PC-3 (cell line): ENCODE results near the gene ALOX12B. TPM values are rescaled to one million over a fixed set of nuclear protein-coding genes. Genes with fewer than 3 reads are reported as not detected.

Source experiments
- ATAC-seq: fragments of 200-7000 bp; cut with Tn5 transposase; 2 replicates; pipeline ENCODE4 v1.9.1; 2020; ENCODE audit warnings: mild to moderate bottlenecking, moderate library complexity
- BruUV-seq: library from RNA; stranded (reverse); fragments of 400-500 nt; replicated peaks from 2 replicates; lab custom pipeline; 2021; lab: Mats Ljungman, UMichigan
- CTCF ChIA-PET: fragments of 300-600 bp; sonication (Branson Sonifier 250); formaldehyde crosslinking; loops from one replicate; lab custom pipeline; 2022; ENCODE audit warnings: antibody characterized with exemption; lab: Charles Lee
- POLR2A ChIA-PET: fragments of 300-600 bp; sonication (Branson Sonifier 250); formaldehyde crosslinking; loops from one replicate; lab custom pipeline; 2022; ENCODE audit warnings: antibody characterized with exemption; ENCODE audit not compliant: unreplicated experiment; lab: Charles Lee
- DNase-seq: peaks from one replicate; pipeline ENCODE4 v3.0.0-alpha.2; 2015
- H2AFZ ChIP-seq: fragments of 300-600 bp; sonication (generic); 2 replicates; pipeline ENCODE4 v1.6.0; 2016; ENCODE audit warnings: antibody characterized with exemption, low read length
- H3F3A ChIP-seq: fragments of 300-600 bp; sonication (generic); one replicate; pipeline ENCODE4 v1.6.0; 2017; ENCODE audit warnings: antibody characterized with exemption, low read length, control low read depth, mild to moderate bottlenecking; ENCODE audit not compliant: unreplicated experiment
- H3K27ac ChIP-seq: fragments of 300-600 bp; sonication (generic); 2 replicates; pipeline ENCODE4 v1.5.1; 2016; ENCODE audit warnings: mild to moderate bottlenecking, low read length
- H3K27me3 ChIP-seq: fragments of 300-600 bp; sonication (generic); 2 replicates; pipeline ENCODE4 v1.6.1; 2016; ENCODE audit warnings: low read length, mixed read lengths
- H3K36me3 ChIP-seq: fragments of 300-600 bp; sonication (generic); 2 replicates; pipeline ENCODE4 v1.6.1; 2016; ENCODE audit warnings: low read depth, mixed run types, low read length, mixed read lengths
- H3K4me1 ChIP-seq: fragments of 300-600 bp; sonication (generic); 2 replicates; pipeline ENCODE4 v1.5.1; 2016; ENCODE audit warnings: low read length; ENCODE audit not compliant: insufficient read depth
- H3K4me2 ChIP-seq: fragments of 300-600 bp; sonication (generic); 2 replicates; pipeline ENCODE4 v1.6.0; 2016; ENCODE audit warnings: low read length
- H3K4me3 ChIP-seq: fragments of 300-600 bp; sonication (generic); 2 replicates; pipeline ENCODE4 v1.5.1; 2016; ENCODE audit warnings: mild to moderate bottlenecking, low read length, mixed read lengths
- H3K79me2 ChIP-seq: fragments of 300-600 bp; sonication (generic); 2 replicates; pipeline ENCODE4 v1.6.1; 2017; ENCODE audit warnings: low read length, mixed read lengths
- H3K9ac ChIP-seq: fragments of 300-600 bp; sonication (generic); 2 replicates; pipeline ENCODE4 v1.6.0; 2016; ENCODE audit warnings: mild to moderate bottlenecking, low read length
- H3K9me2 ChIP-seq: fragments of 300-600 bp; sonication (generic); replicated peaks from 2 replicates; pipeline ENCODE4 v1.6.1; 2016; ENCODE audit warnings: mixed run types, low read length, mixed read lengths
- H3K9me3 ChIP-seq: fragments of 300-600 bp; sonication (generic); 2 replicates; pipeline ENCODE4 v1.6.1; 2016; ENCODE audit warnings: low read length, mixed read lengths
- H4K20me1 ChIP-seq: fragments of 300-600 bp; sonication (generic); 2 replicates; pipeline ENCODE4 v1.6.1; 2016; ENCODE audit warnings: low read length, mixed read lengths
- EZH2 ChIP-seq: fragments of 300-600 bp; sonication (generic); IDR thresholded peaks from one replicate; pipeline ENCODE4 v1.6.1; 2017; ENCODE audit warnings: antibody characterized with exemption, mild to moderate bottlenecking, low read length; ENCODE audit not compliant: unreplicated experiment
- EZH2phosphoT487 ChIP-seq: fragments of 300-600 bp; sonication (generic); IDR thresholded peaks from 2 replicates; pipeline ENCODE4 v1.6.1; 2018; ENCODE audit warnings: mild to moderate bottlenecking, antibody characterized with exemption, low read length, borderline replicate concordance
- intact Hi-C: fragments of 100-400 bp; cut with micrococcal nuclease; formaldehyde crosslinking; loops from 2 replicates; pipeline ENCODE4 v1.9.0; 2023
- total RNA-seq: library from RNA; depleted of rRNA; stranded (reverse); fragments of >200 nt; gene quantifications from 2 replicates; pipeline ENCODE4 v1.2.3, GENCODE V29; 2014
- TF ChIP-seq, protein P1 (sequence below): fragments of 300-600 bp; sonication (generic); conservative IDR thresholded peaks from 2 replicates; pipeline ENCODE4 v1.5.1; 2017; ENCODE audit warnings: antibody characterized with exemption, low read depth, mild to moderate bottlenecking, low read length

ALOX12B gene
- total RNA-seq, 1 experiment from 2014 or later: 0.55 TPM

DNA sequence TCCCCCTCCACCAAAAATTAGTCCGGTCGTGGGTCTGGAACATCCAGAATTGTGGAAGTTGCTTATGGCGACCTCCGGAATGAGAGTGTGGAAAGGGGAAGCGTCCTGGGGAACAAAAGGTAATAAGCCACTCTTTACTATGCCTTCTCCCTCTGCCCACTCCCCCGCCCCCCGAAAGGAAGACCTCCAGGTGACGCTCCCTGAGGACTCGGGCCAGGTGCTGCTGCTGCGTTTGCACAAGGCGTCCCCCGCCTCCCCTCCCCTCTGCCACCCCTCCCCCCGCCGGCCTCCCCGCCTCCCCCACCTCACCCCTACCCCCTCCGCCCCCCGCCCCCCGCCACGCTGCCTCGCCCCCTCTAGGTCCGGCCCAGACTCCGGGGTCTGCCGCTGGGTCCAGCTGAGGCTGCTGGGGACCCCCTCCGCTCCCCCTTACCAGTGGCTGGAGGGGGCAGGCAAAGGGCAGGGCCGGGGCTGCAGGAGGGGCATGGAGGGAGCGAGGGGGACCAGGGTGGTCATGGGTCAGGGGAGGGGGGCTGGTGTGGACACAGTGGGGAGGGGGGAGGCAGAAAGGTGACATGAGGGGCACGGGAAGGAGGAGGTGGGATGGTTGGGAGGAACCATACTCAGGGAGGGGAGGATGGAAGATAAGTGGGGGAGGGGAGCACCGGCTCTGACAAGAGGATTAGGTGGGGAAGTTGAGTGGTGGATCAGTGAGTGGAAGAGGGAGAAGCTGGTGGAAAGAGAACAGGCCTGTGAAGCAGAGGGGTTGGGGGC lies 23.6 kb downstream of the ALOX12B start:
- CTCF ChIA-PET: no interaction called here
- intact Hi-C loops: no loop called here

DNA sequence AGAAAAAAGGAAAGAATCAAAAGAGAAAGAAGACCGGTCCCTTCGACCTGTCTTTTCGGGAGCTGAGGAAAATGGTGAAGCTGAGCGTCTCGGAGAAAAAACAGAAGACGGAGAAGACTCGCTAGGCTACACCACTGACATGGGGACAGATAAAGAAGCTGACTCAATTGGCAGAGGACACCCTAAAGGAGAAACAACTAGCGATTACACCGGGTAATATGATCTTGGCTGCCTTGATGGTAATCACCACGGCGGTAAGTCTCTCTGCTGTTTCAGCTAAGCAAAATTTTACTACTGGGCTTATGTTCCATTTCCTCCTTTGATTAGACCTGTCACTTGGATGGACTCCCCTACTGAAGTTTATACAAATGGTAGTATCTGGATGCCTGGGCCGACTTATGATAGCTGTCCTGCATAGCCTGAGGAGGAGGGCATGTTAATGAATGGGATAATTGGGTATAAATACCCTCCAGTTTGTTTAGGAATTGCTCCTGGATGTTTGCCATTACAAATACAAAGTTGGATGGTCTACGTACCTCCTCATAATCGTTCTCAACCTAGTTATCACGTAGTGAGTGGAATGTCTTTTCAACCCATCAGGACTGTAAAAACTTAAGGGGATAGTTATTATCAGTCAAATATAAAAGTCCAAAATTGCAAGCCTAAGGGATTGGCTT lies 24.6 kb downstream of the ALOX12B start:
- POLR2A ChIA-PET: no interaction called here
- no peaks in the 10 kb centered on the region for H3K36me3 ChIP-seq

More for the DNA sequence above, 23.6 kb downstream of the ALOX12B start:
- BruUV-seq: no TSS peak
- Histone ChIP-seq H3K36me3 (no peaks in the 10 kb centered on the region), H4K20me1 (no peaks in the 10 kb centered on the region), H3K4me3 (no peak overlapping the region), H3K27me3 (no peaks in the 10 kb centered on the region), H3K9ac (no peak overlapping the region), H3F3A (no peaks in the 10 kb centered on the region), H3K4me1 (peaks cover 26% of the 10 kb centered on the region), H2AFZ (no peak overlapping the region), H3K27ac (no peak overlapping the region), H3K4me2 (no peak overlapping the region), H3K9me3 (no peaks in the 10 kb centered on the region), H3K79me2 (no peaks in the 10 kb centered on the region), H3K9me2 (no peaks in the 10 kb centered on the region)
- POLR2A ChIA-PET: no interaction called here
- DNase-seq (no peak), ATAC-seq (no peak)
- no peak for TF ChIP-seq EZH2
- TF ChIP-seq, protein P1, sequence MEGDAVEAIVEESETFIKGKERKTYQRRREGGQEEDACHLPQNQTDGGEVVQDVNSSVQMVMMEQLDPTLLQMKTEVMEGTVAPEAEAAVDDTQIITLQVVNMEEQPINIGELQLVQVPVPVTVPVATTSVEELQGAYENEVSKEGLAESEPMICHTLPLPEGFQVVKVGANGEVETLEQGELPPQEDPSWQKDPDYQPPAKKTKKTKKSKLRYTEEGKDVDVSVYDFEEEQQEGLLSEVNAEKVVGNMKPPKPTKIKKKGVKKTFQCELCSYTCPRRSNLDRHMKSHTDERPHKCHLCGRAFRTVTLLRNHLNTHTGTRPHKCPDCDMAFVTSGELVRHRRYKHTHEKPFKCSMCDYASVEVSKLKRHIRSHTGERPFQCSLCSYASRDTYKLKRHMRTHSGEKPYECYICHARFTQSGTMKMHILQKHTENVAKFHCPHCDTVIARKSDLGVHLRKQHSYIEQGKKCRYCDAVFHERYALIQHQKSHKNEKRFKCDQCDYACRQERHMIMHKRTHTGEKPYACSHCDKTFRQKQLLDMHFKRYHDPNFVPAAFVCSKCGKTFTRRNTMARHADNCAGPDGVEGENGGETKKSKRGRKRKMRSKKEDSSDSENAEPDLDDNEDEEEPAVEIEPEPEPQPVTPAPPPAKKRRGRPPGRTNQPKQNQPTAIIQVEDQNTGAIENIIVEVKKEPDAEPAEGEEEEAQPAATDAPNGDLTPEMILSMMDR: no peak
- TF ChIP-seq EZH2phosphoT487: no peak

More for the DNA sequence above, 24.6 kb downstream of the ALOX12B start:
- TF ChIP-seq EZH2phosphoT487 (no peak), EZH2 (no peak)
- TF ChIP-seq, protein P1: no peak
- ATAC-seq (no peak; the same call in 1 of the 2 replicates), DNase-seq (no peak)
- Histone ChIP-seq H2AFZ (peak overlapping the region; percentile 77), H4K20me1 (no peaks in the 10 kb centered on the region), H3K9me2 (no peaks in the 10 kb centered on the region), H3K4me2 (peak overlapping the region; percentile 83), H3K27ac (no peak overlapping the region), H3K9ac (0 out of 2 replicates have a peak overlapping the region, but pooled peaks have one; percentile 9), H3F3A (no peaks in the 10 kb centered on the region), H3K79me2 (no peaks in the 10 kb centered on the region), H3K9me3 (no peaks in the 10 kb centered on the region), H3K4me1 (peaks cover 32% of the 10 kb centered on the region), H3K27me3 (no peaks in the 10 kb centered on the region), H3K4me3 (peak overlapping the region; percentile 62)
- CTCF ChIA-PET: interaction anchor here (0.5 to 1.0 kb wide), 2 partner anchors 11 to 31 kb away, joined by 3 to 4 read pairs; no protein-coding TSS in a partner anchor
- intact Hi-C loops: no loop called here
- no TSS peak for BruUV-seq
